GM12878 (cell line): ENCODE measurements around the gene LRRC57. TPM values are rescaled to one million over a fixed set of nuclear protein-coding genes. Genes with fewer than 3 reads are reported as not detected.

Experiments used
- ATAC-seq: fragments of 200-7000 bp; cut with Tn5 transposase; 3 replicates; pipeline ENCODE4 v1.9.1; 2020; ENCODE audit warnings: mild to moderate bottlenecking, moderate library complexity
- BruUV-seq: library from RNA; stranded (reverse); fragments of 400-500 nt; replicated peaks from 2 replicates; lab custom pipeline; 2021; lab: Mats Ljungman, UMichigan
- CTCF ChIA-PET: fragments of 300-600 bp; sonication (Branson Sonifier 250); formaldehyde crosslinking; extraction: SDS; loops from one replicate; lab custom pipeline; 2021; ENCODE audit warnings: inconsistent platforms; lab: Yijun Ruan, JAX
- POLR2A ChIA-PET: fragments of 350-600 bp; formaldehyde crosslinking; extraction: SDS; loops from one replicate; lab custom pipeline; 2021; ENCODE audit warnings: inconsistent platforms; lab: Charles Lee
- RAD21 ChIA-PET: fragments of 300-600 bp; sonication (Branson Sonifier 250); formaldehyde crosslinking; loops from one replicate; lab custom pipeline; 2023; ENCODE audit warnings: antibody characterized with exemption; ENCODE audit not compliant: unreplicated experiment; lab: Charles Lee
- SMC1A ChIA-PET: fragments of 300-600 bp; sonication (Branson Sonifier 250); formaldehyde crosslinking; loops from one replicate; lab custom pipeline; 2023; ENCODE audit not compliant: unreplicated experiment, uncharacterized antibody; lab: Charles Lee
- DNase-seq: peaks from one replicate; pipeline ENCODE4 v3.0.0-alpha.2; 2011; ENCODE audit warnings: low read depth, low spot score
- FAIRE-seq: peaks from 3 replicates; lab custom pipeline; 2011; peaks lifted over from hg19 to GRCh38; lab: Jason Lieb, UNC
- H2AFZ ChIP-seq: 2 replicates; pipeline ENCODE4 v1.6.0; 2011; ENCODE audit warnings: low read depth, low read length, control low read depth; ENCODE audit not compliant: control insufficient read depth
- H3K27ac ChIP-seq: 2 replicates; pipeline ENCODE4 v1.5.1; 2011; ENCODE audit warnings: control low read depth; ENCODE audit not compliant: control insufficient read depth, insufficient read depth
- H3K27me3 ChIP-seq, 2 experiments: replicated peaks in 1 of 2; 2 replicates each; pipeline versions ENCODE4 v1.6.0 to v1.6.1; 2011; ENCODE audit warnings: low read length in 1 of 2; ENCODE audit not compliant: control insufficient read depth in 2 of 2, insufficient read depth in 2 of 2
- H3K36me3 ChIP-seq, 2 experiments: 2 replicates each; pipeline ENCODE4 v1.5.1; 2011; ENCODE audit warnings: low read length in 1 of 2; ENCODE audit not compliant: control insufficient read depth in 2 of 2, insufficient read depth in 2 of 2
- H3K4me1 ChIP-seq: 2 replicates; pipeline ENCODE4 v1.6.1; 2011; ENCODE audit warnings: mild to moderate bottlenecking, low read length, moderate library complexity, mixed read lengths; ENCODE audit not compliant: control insufficient read depth, insufficient read depth
- H3K4me2 ChIP-seq: 2 replicates; pipeline ENCODE4 v1.6.0; 2011; ENCODE audit warnings: control low read depth; ENCODE audit not compliant: control insufficient read depth, insufficient read depth
- H3K4me3 ChIP-seq: fragments of 200-600 bp; sonication (generic); 2 replicates; pipeline ENCODE4 v1.5.1; 2016
- H3K79me2 ChIP-seq: 2 replicates; pipeline ENCODE4 v1.6.0; 2011; ENCODE audit warnings: low read length; ENCODE audit not compliant: control insufficient read depth, insufficient read depth
- H3K9ac ChIP-seq: 2 replicates; pipeline ENCODE4 v1.8.0; 2011; ENCODE audit warnings: low read length, control low read depth, mixed read lengths; ENCODE audit not compliant: control insufficient read depth, insufficient read depth
- H3K9me3 ChIP-seq: replicated peaks from 3 replicates; pipeline ENCODE4 v1.5.1; 2011; ENCODE audit warnings: mild to moderate bottlenecking, low read length; ENCODE audit not compliant: control insufficient read depth, insufficient read depth
- H4K20me1 ChIP-seq: 2 replicates; pipeline ENCODE4 v1.6.0; 2011; ENCODE audit not compliant: control insufficient read depth, insufficient read depth
- RUNX3 ChIP-seq: IDR thresholded peaks from 2 replicates; pipeline ENCODE4 v1.6.1; 2012; ENCODE audit warnings: low read length, inconsistent platforms
- WGBS: methylation state at CpG from one replicate; pipeline ENCODE4 v1.1.6; 2016; ENCODE audit warnings: low lambda C conversion rate; ENCODE audit not compliant: insufficient replicate concordance, insufficient coverage; ENCODE audit errors: missing lambda C conversion rate; 5-methylcytosine and 5-hydroxymethylcytosine counted together
- in situ Hi-C: fragments of 300-500 bp; cut with MboI; formaldehyde crosslinking; loops from 9 replicates; pipeline ENCODE4 v1.14.3; 2018; ENCODE audit warnings: mixed read lengths
- intact Hi-C: fragments of 100-400 bp; cut with micrococcal nuclease; formaldehyde crosslinking; loops from one replicate; pipeline ENCODE4 v1.14.2; 2022; ENCODE audit not compliant: unreplicated experiment
- polyA plus RNA-seq, 11 experiments: library from polyadenylated mRNA; depleted of rRNA in 4 of 11; unstranded in 6 of 11; stranded (reverse) in 5 of 11; fragments of >200 nt; fragmentation: Nextera tagmentation in 4 of 11; fragmentation: Illumina TruSeq in 1 of 11; extraction: Ambion mirVana in 4 of 11; extraction: Trizol in 1 of 11; gene quantifications; 1 replicate in 1 of 11; 2 replicates in 10 of 11; pipeline versions ENCODE4 v1.2.1 to v1.2.3, GENCODE V29; 2011 to 2016; ENCODE audit warnings: inconsistent platforms in 2 of 11, missing spikeins in 2 of 11, low read depth in 1 of 11
- total RNA-seq, 4 experiments: library from RNA; depleted of rRNA in 3 of 4; stranded (reverse); fragments of >200 nt in 3 of 4; fragmentation: Illumina TruSeq in 1 of 4; extraction: Trizol in 1 of 4; gene quantifications; 2 replicates each; pipeline versions ENCODE4 v1.2.1 to v1.2.3, GENCODE V29; 2013 to 2021
- TF ChIP-seq, protein P1 (sequence below): fragments of 450-650 bp; IDR thresholded peaks from 2 replicates; pipeline ENCODE4 v1.6.1; 2016; ENCODE audit warnings: mild to moderate bottlenecking

LRRC57 gene
- total and polyA plus RNA-seq, 10 of the 15 experiments (the other 5 are each of a cell fraction or from before 2014, with no cell fraction given): 5.2 to 15.7 (median 9.6) TPM

GRCh38 chr15:42549741-42550392, 1.3 kb upstream of the LRRC57 start:
- BruUV-seq: no TSS peak
- intact Hi-C loops: loop anchor here (2.0 kb wide), 1 partner anchor 101 kb away; no protein-coding TSS in a partner anchor
- H4K20me1 ChIP-seq: no peaks in the 10 kb centered on the region
- ChIA-PET RAD21 (interaction anchor here (0.8 to 2.7 kb wide), 3 partner anchors 25 to 100 kb away, joined by 5 to 9 read pairs (median 5); partner anchors contain the start of genes SNAP23 and STARD9), CTCF (interaction anchor here (0.6 to 1.1 kb wide), 2 partner anchors 70 to 101 kb away, joined by 3 read pairs; no protein-coding TSS in a partner anchor), POLR2A (interaction anchor here (1.4 to 1.8 kb wide), 3 partner anchors 26 to 96 kb away, joined by 6 to 10 read pairs (median 8); partner anchors contain the start of gene STARD9), SMC1A (interaction anchor here (1.0 to 5.4 kb wide), 5 partner anchors 11 to 58 kb away, joined by 4 to 45 read pairs (median 4); no protein-coding TSS in a partner anchor)
- H3K9ac ChIP-seq: peak overlapping the region; percentile 86
- ATAC-seq (no peak), DNase-seq (no peak), FAIRE-seq (no peak)
- peak overlapping the region; percentile 76 for H3K4me3 ChIP-seq
- TF ChIP-seq RUNX3: no peak
- TF ChIP-seq, protein P1, sequence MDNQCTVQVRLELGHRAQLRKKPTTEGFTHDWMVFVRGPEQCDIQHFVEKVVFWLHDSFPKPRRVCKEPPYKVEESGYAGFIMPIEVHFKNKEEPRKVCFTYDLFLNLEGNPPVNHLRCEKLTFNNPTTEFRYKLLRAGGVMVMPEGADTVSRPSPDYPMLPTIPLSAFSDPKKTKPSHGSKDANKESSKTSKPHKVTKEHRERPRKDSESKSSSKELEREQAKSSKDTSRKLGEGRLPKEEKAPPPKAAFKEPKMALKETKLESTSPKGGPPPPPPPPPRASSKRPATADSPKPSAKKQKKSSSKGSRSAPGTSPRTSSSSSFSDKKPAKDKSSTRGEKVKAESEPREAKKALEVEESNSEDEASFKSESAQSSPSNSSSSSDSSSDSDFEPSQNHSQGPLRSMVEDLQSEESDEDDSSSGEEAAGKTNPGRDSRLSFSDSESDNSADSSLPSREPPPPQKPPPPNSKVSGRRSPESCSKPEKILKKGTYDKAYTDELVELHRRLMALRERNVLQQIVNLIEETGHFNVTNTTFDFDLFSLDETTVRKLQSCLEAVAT: peak; percentile 51; the same call in 1 of the 2 replicates
- peak overlapping the region; percentile 77 for H3K4me2 ChIP-seq
- H3K9me3 ChIP-seq: no peaks in the 10 kb centered on the region
- H2AFZ ChIP-seq: no peak overlapping the region
- H3K79me2 ChIP-seq: peaks cover 69% of the 10 kb centered on the region
- no peaks in the 10 kb centered on the region; the same call in 1 of the 2 replicates for H3K4me1 ChIP-seq
- peaks cover 0 to 7% of the 10 kb centered on the region in 2 experiments; a peak in 1 of 4 replicates for H3K36me3 ChIP-seq
- WGBS: 48% methylated on average over 12 of the region's 12 CpGs
- in situ Hi-C loops: no loop called here
- H3K27ac ChIP-seq: peak overlapping the region; percentile 38
- no peaks in the 10 kb centered on the region for H3K27me3 ChIP-seq
